ENCODE results near the gene PALD1. TPM values are rescaled to one million over a fixed set of nuclear protein-coding genes. Genes with fewer than 3 reads are reported as not detected.

PALD1 gene
- polyA plus RNA-seq, 1 of the 3 experiments (the other 2 are of a cell fraction) = 0.16 TPM

DNA sequence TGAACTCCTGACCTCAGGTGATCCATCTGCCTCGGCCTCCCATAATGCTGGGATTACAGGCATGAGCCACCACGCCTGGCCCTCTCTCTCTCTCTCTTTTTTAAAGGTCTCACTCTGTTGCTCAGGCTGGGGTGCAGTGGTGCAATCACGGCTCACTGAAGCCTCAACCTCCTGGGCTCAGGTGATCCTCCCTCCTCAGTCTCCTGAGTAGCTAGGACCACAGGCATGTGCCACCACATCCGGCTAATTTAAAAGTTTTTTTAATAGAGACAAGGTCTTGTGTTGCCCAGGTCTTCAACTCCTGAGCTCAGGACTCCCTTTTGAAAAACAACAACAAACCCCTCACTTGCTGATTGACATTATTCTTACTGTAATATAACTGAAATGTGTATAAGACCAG is 11.6 kb downstream of the PALD1 start:
- Histone ChIP-seq H3K9me2 (no peaks in the 10 kb centered on the region), H3K9me3 (no peaks in the 10 kb centered on the region), H3K36me3 (replicated peaks in 1 of 2; ENCODE audit: control insufficient read depth in 1 of 2, insufficient read depth in 2 of 2, low read length in 1 of 2) (no peaks in the 10 kb centered on the region), H3K27me3 (ENCODE audit: insufficient read depth) (no peaks in the 10 kb centered on the region), H4K20me1 (ENCODE audit: insufficient read depth) (no peaks in the 10 kb centered on the region), H3K4me1 (ENCODE audit: control insufficient read depth in 1 of 2, insufficient read depth in 2 of 2, low read depth in 1 of 2, low read length in 1 of 2) (no peaks in the 10 kb centered on the region), H3K79me2 (ENCODE audit: insufficient read depth) (no peaks in the 10 kb centered on the region), H3K9ac (no peak overlapping the region), H3K4me2 (no peak overlapping the region), H3K27ac (ENCODE audit: low read depth in 2 of 2, low read length in 1 of 2) (no peak overlapping the region), H2AFZ (ENCODE audit: low read depth) (no peak overlapping the region), H3F3A (replicated peaks; ENCODE audit: insufficient read depth) (no peaks in the 10 kb centered on the region), H3K4me3 (ENCODE audit: low read depth in 2 of 2, low read length in 1 of 2) (no peak overlapping the region)
- DNase-seq = no peak
- 51% methylated on average over 3 of the region's 4 CpGs for WGBS (ENCODE audit: low lambda C conversion rate)
- CTCF ChIA-PET = no interaction called here
- POLR2A ChIA-PET = no interaction called here
- TF ChIP-seq PBX3 (IDR thresholded peaks at IDR 0.05) = no peak
- TF ChIP-seq JUND (IDR thresholded peaks at IDR 0.05) = no peak
- no peak for TF ChIP-seq MEF2A (IDR thresholded peaks at IDR 0.05; ENCODE audit: borderline replicate concordance, low read depth)
- TF ChIP-seq MXI1 (IDR thresholded peaks at IDR 0.05; ENCODE audit: low read depth, low read length) = no peak
- no peak for TF ChIP-seq RCOR1 (IDR thresholded peaks at IDR 0.05; ENCODE audit: low read length)
- TF ChIP-seq, protein P1, sequence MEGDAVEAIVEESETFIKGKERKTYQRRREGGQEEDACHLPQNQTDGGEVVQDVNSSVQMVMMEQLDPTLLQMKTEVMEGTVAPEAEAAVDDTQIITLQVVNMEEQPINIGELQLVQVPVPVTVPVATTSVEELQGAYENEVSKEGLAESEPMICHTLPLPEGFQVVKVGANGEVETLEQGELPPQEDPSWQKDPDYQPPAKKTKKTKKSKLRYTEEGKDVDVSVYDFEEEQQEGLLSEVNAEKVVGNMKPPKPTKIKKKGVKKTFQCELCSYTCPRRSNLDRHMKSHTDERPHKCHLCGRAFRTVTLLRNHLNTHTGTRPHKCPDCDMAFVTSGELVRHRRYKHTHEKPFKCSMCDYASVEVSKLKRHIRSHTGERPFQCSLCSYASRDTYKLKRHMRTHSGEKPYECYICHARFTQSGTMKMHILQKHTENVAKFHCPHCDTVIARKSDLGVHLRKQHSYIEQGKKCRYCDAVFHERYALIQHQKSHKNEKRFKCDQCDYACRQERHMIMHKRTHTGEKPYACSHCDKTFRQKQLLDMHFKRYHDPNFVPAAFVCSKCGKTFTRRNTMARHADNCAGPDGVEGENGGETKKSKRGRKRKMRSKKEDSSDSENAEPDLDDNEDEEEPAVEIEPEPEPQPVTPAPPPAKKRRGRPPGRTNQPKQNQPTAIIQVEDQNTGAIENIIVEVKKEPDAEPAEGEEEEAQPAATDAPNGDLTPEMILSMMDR (IDR thresholded peaks at IDR 0.05) = no peak
- no peak for TF ChIP-seq ELF1 (IDR thresholded peaks at IDR 0.05)
- TF ChIP-seq GATA2 (CRISPR knock-in tag; IDR thresholded peaks at IDR 0.05) = no peak
- TF ChIP-seq, protein P2, sequence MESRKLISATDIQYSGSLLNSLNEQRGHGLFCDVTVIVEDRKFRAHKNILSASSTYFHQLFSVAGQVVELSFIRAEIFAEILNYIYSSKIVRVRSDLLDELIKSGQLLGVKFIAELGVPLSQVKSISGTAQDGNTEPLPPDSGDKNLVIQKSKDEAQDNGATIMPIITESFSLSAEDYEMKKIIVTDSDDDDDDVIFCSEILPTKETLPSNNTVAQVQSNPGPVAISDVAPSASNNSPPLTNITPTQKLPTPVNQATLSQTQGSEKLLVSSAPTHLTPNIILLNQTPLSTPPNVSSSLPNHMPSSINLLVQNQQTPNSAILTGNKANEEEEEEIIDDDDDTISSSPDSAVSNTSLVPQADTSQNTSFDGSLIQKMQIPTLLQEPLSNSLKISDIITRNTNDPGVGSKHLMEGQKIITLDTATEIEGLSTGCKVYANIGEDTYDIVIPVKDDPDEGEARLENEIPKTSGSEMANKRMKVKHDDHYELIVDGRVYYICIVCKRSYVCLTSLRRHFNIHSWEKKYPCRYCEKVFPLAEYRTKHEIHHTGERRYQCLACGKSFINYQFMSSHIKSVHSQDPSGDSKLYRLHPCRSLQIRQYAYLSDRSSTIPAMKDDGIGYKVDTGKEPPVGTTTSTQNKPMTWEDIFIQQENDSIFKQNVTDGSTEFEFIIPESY (IDR thresholded peaks at IDR 0.05; ENCODE audit: borderline replicate concordance, low read depth) = no peak
- TF ChIP-seq, protein P3, sequence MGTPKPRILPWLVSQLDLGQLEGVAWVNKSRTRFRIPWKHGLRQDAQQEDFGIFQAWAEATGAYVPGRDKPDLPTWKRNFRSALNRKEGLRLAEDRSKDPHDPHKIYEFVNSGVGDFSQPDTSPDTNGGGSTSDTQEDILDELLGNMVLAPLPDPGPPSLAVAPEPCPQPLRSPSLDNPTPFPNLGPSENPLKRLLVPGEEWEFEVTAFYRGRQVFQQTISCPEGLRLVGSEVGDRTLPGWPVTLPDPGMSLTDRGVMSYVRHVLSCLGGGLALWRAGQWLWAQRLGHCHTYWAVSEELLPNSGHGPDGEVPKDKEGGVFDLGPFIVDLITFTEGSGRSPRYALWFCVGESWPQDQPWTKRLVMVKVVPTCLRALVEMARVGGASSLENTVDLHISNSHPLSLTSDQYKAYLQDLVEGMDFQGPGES (IDR thresholded peaks at IDR 0.05; ENCODE audit: low read depth, low read length) = no peak
- TF ChIP-seq EP300 (IDR thresholded peaks at IDR 0.05; ENCODE audit: borderline replicate concordance in 1 of 2, low read depth in 1 of 2, low read length in 1 of 2) = no peak
- no peak for TF ChIP-seq POLR2AphosphoS5 (IDR thresholded peaks at IDR 0.05; ENCODE audit: low read depth, low read length)

DNA sequence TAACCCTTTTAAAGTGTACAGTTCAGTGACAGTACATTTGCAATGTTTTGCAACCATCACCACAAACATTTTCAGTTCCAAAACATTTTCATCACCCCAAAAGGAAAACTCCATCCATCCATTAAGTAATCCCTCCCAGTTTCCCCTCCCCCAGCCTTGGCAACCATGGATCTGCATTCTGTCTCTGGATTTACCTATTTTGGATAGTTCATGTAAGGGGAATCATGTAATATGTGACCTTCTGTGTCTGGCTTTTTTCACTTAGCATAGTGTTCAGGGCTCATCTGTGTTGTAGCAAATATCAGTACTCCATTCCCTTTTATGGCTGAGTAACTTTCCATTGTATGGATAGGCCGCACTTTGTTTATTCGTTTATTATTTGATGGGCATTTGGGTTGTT is 13.0 kb downstream of the PALD1 start:
- H3K27ac ChIP-seq (ENCODE audit: low read depth in 2 of 2, low read length in 1 of 2) = no peak overlapping the region
- no peaks in the 10 kb centered on the region for H3K27me3 ChIP-seq (ENCODE audit: insufficient read depth)
- no peak for DNase-seq
- H3F3A ChIP-seq (replicated peaks; ENCODE audit: insufficient read depth) = no peaks in the 10 kb centered on the region
- peaks cover 0 to under 1% of the 10 kb centered on the region in 2 experiments; a peak in 1 of 4 replicates for H3K4me1 ChIP-seq (ENCODE audit: control insufficient read depth in 1 of 2, insufficient read depth in 2 of 2, low read depth in 1 of 2, low read length in 1 of 2)
- no peak overlapping the region for H2AFZ ChIP-seq (ENCODE audit: low read depth)
- H3K9me2 ChIP-seq = no peaks in the 10 kb centered on the region
- H4K20me1 ChIP-seq (ENCODE audit: insufficient read depth) = no peaks in the 10 kb centered on the region
- H3K79me2 ChIP-seq (ENCODE audit: insufficient read depth) = no peaks in the 10 kb centered on the region
- H3K36me3 ChIP-seq (replicated peaks in 1 of 2; ENCODE audit: control insufficient read depth in 1 of 2, insufficient read depth in 2 of 2, low read length in 1 of 2) = no peaks in the 10 kb centered on the region
- no peak overlapping the region for H3K9ac ChIP-seq
- 91% methylated on average over 2 of the region's 2 CpGs for WGBS (ENCODE audit: low lambda C conversion rate)
- H3K4me3 ChIP-seq (ENCODE audit: low read depth in 2 of 2, low read length in 1 of 2) = no peak overlapping the region
- POLR2A ChIA-PET = no interaction called here
- H3K4me2 ChIP-seq = no peak overlapping the region
- CTCF ChIA-PET = no interaction called here
- H3K9me3 ChIP-seq = no peaks in the 10 kb centered on the region
- no peak for TF ChIP-seq TCF12 (IDR thresholded peaks at IDR 0.05)
- no peak for TF ChIP-seq EP300 (IDR thresholded peaks at IDR 0.05; ENCODE audit: borderline replicate concordance in 1 of 2, low read depth in 1 of 2, low read length in 1 of 2)
- TF ChIP-seq GABPA (IDR thresholded peaks at IDR 0.05; ENCODE audit: low read depth) = no peak
- TF ChIP-seq, protein P2 (IDR thresholded peaks at IDR 0.05; ENCODE audit: borderline replicate concordance, low read depth) = no peak
- no peak for TF ChIP-seq FOXM1 (IDR thresholded peaks at IDR 0.05; ENCODE audit: low read depth)
- TF ChIP-seq RAD21 (IDR thresholded peaks at IDR 0.05; ENCODE audit: low read length) = no peak
- TF ChIP-seq SMC3 (IDR thresholded peaks at IDR 0.05; ENCODE audit: low read depth, low read length) = no peak
- TF ChIP-seq, protein P1 (IDR thresholded peaks at IDR 0.05) = no peak

All from SK-N-SH (cell line).